ENCODE results near the gene GHITM.

Gene GHITM

DNA sequence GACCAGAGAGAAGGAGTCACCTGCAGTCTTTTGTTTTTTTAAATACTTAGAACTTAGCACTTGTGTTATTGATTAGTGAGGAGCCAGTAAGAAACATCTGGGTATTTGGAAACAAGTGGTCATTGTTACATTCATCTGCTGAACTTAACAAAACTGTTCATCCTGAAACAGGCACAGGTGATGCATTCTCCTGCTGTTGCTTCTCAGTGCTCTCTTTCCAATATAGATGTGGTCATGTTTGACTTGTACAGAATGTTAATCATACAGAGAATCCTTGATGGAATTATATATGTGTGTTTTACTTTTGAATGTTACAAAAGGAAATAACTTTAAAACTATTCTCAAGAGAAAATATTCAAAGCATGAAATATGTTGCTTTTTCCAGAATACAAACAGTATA, 13.5 kb downstream of the GHITM start:
- DNase-seq (ENCODE audit: extremely low read depth, low read depth): no peak
- TF ChIP-seq, protein P1, sequence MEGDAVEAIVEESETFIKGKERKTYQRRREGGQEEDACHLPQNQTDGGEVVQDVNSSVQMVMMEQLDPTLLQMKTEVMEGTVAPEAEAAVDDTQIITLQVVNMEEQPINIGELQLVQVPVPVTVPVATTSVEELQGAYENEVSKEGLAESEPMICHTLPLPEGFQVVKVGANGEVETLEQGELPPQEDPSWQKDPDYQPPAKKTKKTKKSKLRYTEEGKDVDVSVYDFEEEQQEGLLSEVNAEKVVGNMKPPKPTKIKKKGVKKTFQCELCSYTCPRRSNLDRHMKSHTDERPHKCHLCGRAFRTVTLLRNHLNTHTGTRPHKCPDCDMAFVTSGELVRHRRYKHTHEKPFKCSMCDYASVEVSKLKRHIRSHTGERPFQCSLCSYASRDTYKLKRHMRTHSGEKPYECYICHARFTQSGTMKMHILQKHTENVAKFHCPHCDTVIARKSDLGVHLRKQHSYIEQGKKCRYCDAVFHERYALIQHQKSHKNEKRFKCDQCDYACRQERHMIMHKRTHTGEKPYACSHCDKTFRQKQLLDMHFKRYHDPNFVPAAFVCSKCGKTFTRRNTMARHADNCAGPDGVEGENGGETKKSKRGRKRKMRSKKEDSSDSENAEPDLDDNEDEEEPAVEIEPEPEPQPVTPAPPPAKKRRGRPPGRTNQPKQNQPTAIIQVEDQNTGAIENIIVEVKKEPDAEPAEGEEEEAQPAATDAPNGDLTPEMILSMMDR (IDR thresholded peaks at IDR 0.05; ENCODE audit: low read depth, low read length, missing control alignments): no peak
- no peak overlapping the region for H3K4me3 ChIP-seq (replicated peaks; ENCODE audit: low read depth, low read length)

DNA sequence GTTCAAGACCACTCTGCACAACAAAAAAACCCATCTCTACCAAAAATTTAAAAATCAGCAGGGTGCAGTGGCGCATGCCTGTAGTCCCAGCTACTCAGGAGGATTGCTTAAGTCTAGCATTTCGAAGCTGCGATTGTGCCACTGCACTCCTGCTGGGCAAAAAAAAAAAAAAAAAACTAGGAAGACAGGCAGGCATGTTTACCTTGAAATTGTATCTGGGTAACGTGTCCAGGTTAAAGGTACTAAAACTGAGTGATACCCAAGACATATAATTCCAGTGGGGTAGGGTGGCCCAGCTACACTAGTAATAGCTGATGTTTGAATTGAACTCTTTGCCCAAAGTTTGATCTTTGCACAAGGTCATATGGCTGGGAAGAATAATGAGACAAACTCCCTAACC, 16.2 kb downstream of the GHITM start:
- TF ChIP-seq, protein P1 (IDR thresholded peaks at IDR 0.05; ENCODE audit: low read depth, low read length, missing control alignments): no peak
- no peak for DNase-seq (ENCODE audit: extremely low read depth, low read depth)

DNA sequence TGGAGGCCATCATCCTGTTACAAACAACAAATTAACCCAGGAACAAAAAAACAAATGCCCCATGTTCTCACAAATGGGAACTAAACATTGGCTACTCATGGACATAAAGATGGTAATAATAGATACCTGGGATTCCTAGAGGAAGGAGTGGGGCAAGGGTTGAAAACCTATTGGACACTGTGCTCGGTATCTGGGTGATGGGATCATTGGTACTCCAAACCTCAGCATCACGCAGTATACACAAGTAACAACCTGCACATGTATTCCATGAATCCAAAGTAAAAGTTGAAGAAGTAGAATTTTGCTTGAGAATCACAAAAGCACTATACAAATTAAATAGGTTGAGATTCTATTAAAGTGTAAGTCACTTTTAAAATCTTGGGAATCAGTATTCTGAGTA, 16.7 kb downstream of the GHITM start:
- TF ChIP-seq, protein P1 (IDR thresholded peaks at IDR 0.05; ENCODE audit: low read depth, low read length, missing control alignments): no peak
- no peak overlapping the region for H3K4me3 ChIP-seq (replicated peaks; ENCODE audit: low read depth, low read length)
- no peak for DNase-seq (ENCODE audit: extremely low read depth, low read depth)

More for the DNA sequence above, 16.2 kb downstream of the GHITM start:
- no peak overlapping the region for H3K4me3 ChIP-seq (replicated peaks; ENCODE audit: low read depth, low read length)

DNA sequence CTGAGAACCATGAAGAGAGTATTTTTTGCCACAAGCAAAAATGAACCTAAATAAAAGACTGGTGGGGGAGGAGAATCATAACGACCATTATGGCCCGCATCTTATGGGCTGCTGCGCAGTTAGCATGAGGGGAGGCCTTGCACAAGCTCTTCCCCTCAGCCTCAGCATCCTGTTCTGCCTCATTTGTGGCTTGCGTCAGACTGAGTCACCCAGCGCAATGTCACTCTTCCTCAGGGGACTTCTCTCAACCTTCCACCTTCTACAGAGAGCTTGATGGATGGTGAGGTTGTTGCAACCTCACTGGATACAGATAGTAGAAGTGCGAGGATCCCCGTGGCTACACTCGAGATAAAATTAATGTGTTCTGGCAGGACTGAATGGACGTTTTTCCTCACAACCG, 17.5 kb downstream of the GHITM start:
- no peak overlapping the region for H3K4me3 ChIP-seq (replicated peaks; ENCODE audit: low read depth, low read length)
- TF ChIP-seq, protein P1 (IDR thresholded peaks at IDR 0.05; ENCODE audit: low read depth, low read length, missing control alignments): no peak
- DNase-seq (ENCODE audit: extremely low read depth, low read depth): no peak

DNA sequence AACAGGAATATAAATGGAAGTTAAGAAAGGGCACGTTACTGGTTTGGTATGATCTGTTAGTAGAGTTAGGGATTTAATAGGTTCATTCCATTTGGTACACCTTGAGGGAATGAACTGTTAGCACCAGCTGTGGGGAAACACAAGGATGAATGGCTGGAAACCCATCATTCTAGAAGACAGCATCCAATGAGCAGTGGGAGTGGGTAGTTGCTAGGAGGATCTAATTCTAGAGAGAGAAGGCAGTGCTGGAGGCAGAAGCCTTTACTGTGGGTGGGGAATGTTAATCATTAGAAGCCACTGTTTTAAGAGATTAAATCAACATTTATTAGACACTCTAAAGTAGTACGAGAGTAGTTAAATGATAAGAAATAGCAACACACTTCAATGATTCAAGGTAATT, 18.8 kb downstream of the GHITM start:
- H3K4me3 ChIP-seq (replicated peaks; ENCODE audit: low read depth, low read length): no peak overlapping the region
- no peak for DNase-seq (ENCODE audit: extremely low read depth, low read depth)
- TF ChIP-seq, protein P1 (IDR thresholded peaks at IDR 0.05; ENCODE audit: low read depth, low read length, missing control alignments): no peak

DNA sequence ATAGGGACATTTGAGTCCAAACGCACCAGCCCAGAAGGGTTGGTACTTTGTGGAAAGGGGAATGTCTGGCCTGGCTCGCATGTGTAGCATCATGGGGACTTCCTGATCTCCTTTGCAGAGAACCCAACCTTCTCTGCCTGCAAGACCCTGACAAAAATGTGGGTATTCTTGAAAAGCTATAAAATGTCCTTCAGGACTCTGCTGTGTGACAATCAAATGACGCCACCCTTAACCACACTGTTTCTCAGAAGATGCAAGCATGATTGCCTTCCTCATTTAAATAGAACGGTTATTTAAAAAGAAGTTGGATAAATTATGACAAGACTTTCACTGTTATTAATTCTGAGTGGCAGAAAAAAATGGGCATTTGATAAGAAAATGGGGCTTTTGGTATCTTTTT, 19.2 kb downstream of the GHITM start:
- no peak for DNase-seq (ENCODE audit: extremely low read depth, low read depth)
- TF ChIP-seq, protein P1 (IDR thresholded peaks at IDR 0.05; ENCODE audit: low read depth, low read length, missing control alignments): no peak

DNA sequence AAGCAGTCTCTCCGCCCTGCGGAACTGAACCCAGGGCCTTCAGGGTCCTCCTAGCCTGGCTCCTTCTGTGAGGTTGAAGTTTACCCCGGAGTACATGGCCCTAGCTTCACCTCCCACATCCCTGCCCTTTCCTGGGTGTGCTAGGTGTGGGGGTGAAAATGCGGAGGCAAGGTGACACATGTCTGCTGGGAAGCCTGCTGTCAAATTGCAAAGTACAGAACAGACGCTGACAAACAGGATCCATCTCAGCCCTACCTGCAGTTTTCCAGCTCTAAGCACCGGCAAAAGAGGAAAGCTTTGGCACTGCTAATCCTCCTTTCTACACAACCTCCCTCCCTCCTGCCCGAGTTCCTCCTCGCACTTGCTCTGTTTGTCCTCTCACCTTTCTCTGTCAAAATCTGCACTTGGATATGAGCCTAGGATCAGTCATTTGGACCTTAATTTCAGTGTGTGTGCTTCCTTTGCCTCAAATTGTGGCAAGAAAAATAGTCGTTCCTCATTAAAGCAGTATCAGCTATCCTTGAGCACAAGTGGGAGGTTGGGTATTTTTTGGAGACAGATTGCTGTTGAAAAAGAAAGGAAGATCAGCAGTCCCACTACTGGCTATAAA, 19.9 kb downstream of the GHITM start:
- DNase-seq (ENCODE audit: extremely low read depth, low read depth): no peak
- no peak overlapping the region for H3K4me3 ChIP-seq (replicated peaks; ENCODE audit: low read depth, low read length)
- TF ChIP-seq, protein P1 (IDR thresholded peaks at IDR 0.05; ENCODE audit: low read depth, low read length, missing control alignments): no peak

More for the DNA sequence above, 19.2 kb downstream of the GHITM start:
- no peak overlapping the region for H3K4me3 ChIP-seq (replicated peaks; ENCODE audit: low read depth, low read length)

Data from HFF-Myc (cell line).